WTC11 (cell line): ENCODE measurements around the gene ZNF341.

Experiments used
- CREB1 ChIP-seq: sonication (generic); formaldehyde crosslinking; IDR thresholded peaks from 2 replicates; pipeline ENCODE4 v1.8.0; 2023; ENCODE audit warnings: mild to moderate bottlenecking, missing genetic modification reagents
- CREM ChIP-seq: sonication (generic); formaldehyde crosslinking; IDR thresholded peaks from 2 replicates; pipeline ENCODE4 v1.8.1; 2022; ENCODE audit warnings: mild to moderate bottlenecking, missing genetic modification reagents, moderate library complexity
- CTCF ChIP-seq: fragments of 200-600 bp; IDR thresholded peaks from 2 replicates; pipeline ENCODE4 v1.8.0; 2022; ENCODE audit warnings: antibody characterized with exemption
- ELF4 ChIP-seq: sonication (generic); formaldehyde crosslinking; IDR thresholded peaks from 2 replicates; pipeline ENCODE4 v1.8.1; 2022; ENCODE audit warnings: low read depth, mild to moderate bottlenecking, moderate library complexity, missing genetic modification reagents
- FOXJ3 ChIP-seq: sonication (generic); formaldehyde crosslinking; IDR thresholded peaks from 2 replicates; pipeline ENCODE4 v1.9.0; 2021; ENCODE audit warnings: missing genetic modification reagents, mild to moderate bottlenecking, borderline replicate concordance
- JUN ChIP-seq: sonication (generic); formaldehyde crosslinking; IDR thresholded peaks from 2 replicates; pipeline ENCODE4 v1.8.0; 2023; ENCODE audit warnings: mild to moderate bottlenecking, missing genetic modification reagents
- STAT6 ChIP-seq: sonication (generic); formaldehyde crosslinking; conservative IDR thresholded peaks from 2 replicates; pipeline ENCODE4 v1.8.1; 2023; ENCODE audit warnings: mild to moderate bottlenecking, low read depth, missing genetic modification reagents, moderate library complexity
- ZBTB21 ChIP-seq: sonication (generic); formaldehyde crosslinking; IDR thresholded peaks from 2 replicates; pipeline ENCODE4 v1.8.1; 2023; ENCODE audit warnings: mild to moderate bottlenecking, missing genetic modification reagents, borderline replicate concordance
- ZMAT4 ChIP-seq: fragments of 250-450 bp; sonication (Bioruptor Pico); IDR thresholded peaks from 2 replicates; pipeline ENCODE4 v1.9.0; 2021; ENCODE audit warnings: mild to moderate bottlenecking
- ZNF232 ChIP-seq: sonication (generic); formaldehyde crosslinking; IDR thresholded peaks from 2 replicates; pipeline ENCODE4 v1.8.0; 2022; ENCODE audit warnings: mild to moderate bottlenecking, missing genetic modification reagents
- TF ChIP-seq, protein P1 (sequence below): sonication (generic); formaldehyde crosslinking; IDR thresholded peaks from 2 replicates; pipeline ENCODE4 v1.8.1; 2023; ENCODE audit warnings: mild to moderate bottlenecking, missing genetic modification reagents, moderate library complexity
- TF ChIP-seq, protein P2 (sequence below): sonication (generic); formaldehyde crosslinking; IDR thresholded peaks from 2 replicates; pipeline ENCODE4 v1.8.0; 2022; ENCODE audit warnings: mild to moderate bottlenecking, missing genetic modification reagents
- TF ChIP-seq, protein P3 (sequence below): fragments of 250-450 bp; sonication (Bioruptor Pico); IDR thresholded peaks from 2 replicates; pipeline ENCODE4 v1.9.0; 2021; ENCODE audit warnings: mild to moderate bottlenecking
- TF ChIP-seq, protein P4 (sequence below): sonication (generic); formaldehyde crosslinking; IDR thresholded peaks from 2 replicates; pipeline ENCODE4 v1.8.0; 2022; ENCODE audit warnings: mild to moderate bottlenecking, missing genetic modification reagents

- TF ChIP-seq CTCF (no peak), ZMAT4 (no peak), FOXJ3 (CRISPR knock-in tag) (no peak), ELF4 (CRISPR knock-in tag) (no peak), STAT6 (CRISPR knock-in tag) (no peak), CREM (no peak), CREB1 (no peak), ZNF232 (CRISPR knock-in tag) (no peak), JUN (no peak), ZBTB21 (no peak)
- TF ChIP-seq, protein P1, sequence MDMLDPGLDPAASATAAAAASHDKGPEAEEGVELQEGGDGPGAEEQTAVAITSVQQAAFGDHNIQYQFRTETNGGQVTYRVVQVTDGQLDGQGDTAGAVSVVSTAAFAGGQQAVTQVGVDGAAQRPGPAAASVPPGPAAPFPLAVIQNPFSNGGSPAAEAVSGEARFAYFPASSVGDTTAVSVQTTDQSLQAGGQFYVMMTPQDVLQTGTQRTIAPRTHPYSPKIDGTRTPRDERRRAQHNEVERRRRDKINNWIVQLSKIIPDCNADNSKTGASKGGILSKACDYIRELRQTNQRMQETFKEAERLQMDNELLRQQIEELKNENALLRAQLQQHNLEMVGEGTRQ, result no peak
- TF ChIP-seq, protein P2, sequence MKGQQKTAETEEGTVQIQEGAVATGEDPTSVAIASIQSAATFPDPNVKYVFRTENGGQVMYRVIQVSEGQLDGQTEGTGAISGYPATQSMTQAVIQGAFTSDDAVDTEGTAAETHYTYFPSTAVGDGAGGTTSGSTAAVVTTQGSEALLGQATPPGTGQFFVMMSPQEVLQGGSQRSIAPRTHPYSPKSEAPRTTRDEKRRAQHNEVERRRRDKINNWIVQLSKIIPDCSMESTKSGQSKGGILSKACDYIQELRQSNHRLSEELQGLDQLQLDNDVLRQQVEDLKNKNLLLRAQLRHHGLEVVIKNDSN (CRISPR knock-in tag), result no peak
- TF ChIP-seq, protein P3, sequence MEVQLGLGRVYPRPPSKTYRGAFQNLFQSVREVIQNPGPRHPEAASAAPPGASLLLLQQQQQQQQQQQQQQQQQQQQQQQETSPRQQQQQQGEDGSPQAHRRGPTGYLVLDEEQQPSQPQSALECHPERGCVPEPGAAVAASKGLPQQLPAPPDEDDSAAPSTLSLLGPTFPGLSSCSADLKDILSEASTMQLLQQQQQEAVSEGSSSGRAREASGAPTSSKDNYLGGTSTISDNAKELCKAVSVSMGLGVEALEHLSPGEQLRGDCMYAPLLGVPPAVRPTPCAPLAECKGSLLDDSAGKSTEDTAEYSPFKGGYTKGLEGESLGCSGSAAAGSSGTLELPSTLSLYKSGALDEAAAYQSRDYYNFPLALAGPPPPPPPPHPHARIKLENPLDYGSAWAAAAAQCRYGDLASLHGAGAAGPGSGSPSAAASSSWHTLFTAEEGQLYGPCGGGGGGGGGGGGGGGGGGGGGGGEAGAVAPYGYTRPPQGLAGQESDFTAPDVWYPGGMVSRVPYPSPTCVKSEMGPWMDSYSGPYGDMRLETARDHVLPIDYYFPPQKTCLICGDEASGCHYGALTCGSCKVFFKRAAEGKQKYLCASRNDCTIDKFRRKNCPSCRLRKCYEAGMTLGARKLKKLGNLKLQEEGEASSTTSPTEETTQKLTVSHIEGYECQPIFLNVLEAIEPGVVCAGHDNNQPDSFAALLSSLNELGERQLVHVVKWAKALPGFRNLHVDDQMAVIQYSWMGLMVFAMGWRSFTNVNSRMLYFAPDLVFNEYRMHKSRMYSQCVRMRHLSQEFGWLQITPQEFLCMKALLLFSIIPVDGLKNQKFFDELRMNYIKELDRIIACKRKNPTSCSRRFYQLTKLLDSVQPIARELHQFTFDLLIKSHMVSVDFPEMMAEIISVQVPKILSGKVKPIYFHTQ (CRISPR knock-in tag), result no peak
- TF ChIP-seq, protein P4, sequence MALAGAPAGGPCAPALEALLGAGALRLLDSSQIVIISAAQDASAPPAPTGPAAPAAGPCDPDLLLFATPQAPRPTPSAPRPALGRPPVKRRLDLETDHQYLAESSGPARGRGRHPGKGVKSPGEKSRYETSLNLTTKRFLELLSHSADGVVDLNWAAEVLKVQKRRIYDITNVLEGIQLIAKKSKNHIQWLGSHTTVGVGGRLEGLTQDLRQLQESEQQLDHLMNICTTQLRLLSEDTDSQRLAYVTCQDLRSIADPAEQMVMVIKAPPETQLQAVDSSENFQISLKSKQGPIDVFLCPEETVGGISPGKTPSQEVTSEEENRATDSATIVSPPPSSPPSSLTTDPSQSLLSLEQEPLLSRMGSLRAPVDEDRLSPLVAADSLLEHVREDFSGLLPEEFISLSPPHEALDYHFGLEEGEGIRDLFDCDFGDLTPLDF (CRISPR knock-in tag), result no peak
Measured at GRCh38 chr20:33685328-33686099, 46.3 kb upstream of the ZNF341 start.
